Stimulated activated CD8-positive, alpha-beta memory T cell treated with anti-CD3 and anti-CD28 coated beads, Interleukin-7, amount 100 ng/mL, for 48 hours (primary cell): ENCODE data around the gene ADAMTS12.
A peak's percentile ranks its signal among the peaks of the same experiment; 100 is the strongest.

Experiments used
- DNase-seq, 2 donors: peaks; one replicate each; pipeline ENCODE4 v3.0.0-alpha.2; 2020; ENCODE audit warnings: low read depth in 1 of 2; ENCODE audit errors: extremely low read depth in 1 of 2

Gene ADAMTS12

GRCh38 chr5:33850100-33850594 lies 41.6 kb downstream of the ADAMTS12 start:
- peak; percentile 13 to 56 for DNase-seq

GRCh38 chr5:33848554-33848953 lies 43.2 kb downstream of the ADAMTS12 start:
- no peak for DNase-seq

DNA sequence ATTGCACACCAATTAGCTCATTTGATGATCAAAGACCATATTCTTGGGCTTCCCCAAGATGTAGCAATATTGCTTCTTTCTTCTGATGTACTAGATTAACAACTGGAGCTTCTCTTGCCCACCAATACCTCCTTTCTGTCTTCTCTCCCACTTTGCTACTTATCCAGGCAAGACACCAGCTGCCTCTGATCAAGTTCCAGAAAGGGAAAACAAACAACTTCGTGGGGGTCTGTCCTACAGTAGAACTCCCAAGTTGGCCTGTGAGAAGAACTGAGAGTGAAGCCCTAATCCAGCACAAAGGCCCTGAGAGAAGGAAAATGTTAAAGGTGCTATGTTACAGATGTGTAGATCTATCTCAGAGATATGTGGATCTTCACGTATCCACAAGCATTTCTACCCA lies 44.9 kb downstream of the ADAMTS12 start:
- DNase-seq: no peak

- no peak for DNase-seq
Measured at GRCh38 chr5:33843579-33843978, 48.2 kb downstream of the ADAMTS12 start.

DNA sequence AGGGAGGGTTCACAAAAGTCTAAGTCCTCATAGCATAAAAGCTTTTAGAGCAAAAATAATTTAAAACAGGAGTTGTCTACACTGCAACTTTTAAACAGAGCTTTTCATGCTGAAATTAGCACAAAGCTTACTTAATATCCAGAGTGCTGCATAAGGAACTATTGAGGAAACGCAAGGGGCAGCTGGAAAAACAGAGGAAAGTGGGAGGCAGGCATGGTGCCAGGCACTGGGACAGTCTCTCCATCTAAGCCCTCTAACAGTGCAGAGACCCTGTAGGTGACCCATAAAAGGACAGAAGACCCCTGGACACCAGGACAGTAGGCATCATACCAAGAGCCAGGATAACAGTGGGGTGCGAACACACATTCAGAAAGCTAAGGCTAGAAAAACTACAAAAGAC lies 49.3 kb downstream of the ADAMTS12 start:
- no peak for DNase-seq

GRCh38 chr5:33841891-33842290 lies 49.9 kb downstream of the ADAMTS12 start:
- DNase-seq: no peak

DNA sequence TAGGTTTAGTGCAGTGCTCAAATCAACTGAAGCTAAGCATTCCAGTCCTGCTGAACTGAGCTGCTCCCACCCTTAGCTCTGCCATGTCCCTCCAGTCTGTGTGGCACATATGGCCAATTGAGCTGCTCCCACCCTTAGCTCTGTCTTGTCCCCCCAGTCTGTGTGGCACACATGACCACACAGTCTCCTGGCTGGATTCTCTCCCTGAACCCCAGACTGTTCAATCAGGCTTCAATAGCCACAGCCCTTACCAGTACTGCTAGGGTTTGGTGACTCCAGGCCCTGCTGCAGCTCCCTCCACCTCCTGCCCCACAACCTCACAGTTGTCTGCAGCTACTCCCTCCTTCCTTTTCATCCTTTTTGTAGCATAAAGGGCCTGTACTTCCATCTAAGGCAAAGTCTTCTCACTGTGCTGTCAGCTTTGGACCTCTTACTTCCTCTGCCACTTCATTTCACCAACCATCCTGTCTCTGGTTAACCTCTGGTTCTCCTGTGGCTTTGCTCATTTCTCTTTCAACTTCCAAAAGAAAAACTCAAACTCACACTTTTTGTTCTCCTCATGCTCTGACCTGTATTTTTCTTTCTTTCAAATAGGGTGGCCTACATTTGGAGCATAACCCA lies 50.8 kb downstream of the ADAMTS12 start:
- no peak for DNase-seq

DNA sequence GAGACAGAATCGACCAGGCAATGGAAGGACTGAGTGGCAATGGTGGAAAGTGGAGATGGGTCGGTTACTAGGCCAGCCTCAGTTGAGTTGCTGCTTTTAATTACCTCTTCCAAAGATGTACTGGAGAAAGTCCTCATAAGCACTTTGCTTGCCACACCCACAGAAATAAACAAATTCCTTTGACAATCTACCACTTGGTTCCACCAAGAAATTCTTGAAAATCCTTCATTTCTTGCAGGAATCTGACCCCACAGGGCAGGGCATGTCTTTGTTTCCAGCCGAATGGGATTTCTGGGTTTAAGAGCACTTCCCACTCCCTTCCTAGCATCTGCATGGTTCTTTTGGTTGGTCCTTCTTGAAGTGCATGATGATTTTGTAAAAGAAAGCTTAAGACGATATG lies 54.5 kb downstream of the ADAMTS12 start:
- DNase-seq: no peak

DNA sequence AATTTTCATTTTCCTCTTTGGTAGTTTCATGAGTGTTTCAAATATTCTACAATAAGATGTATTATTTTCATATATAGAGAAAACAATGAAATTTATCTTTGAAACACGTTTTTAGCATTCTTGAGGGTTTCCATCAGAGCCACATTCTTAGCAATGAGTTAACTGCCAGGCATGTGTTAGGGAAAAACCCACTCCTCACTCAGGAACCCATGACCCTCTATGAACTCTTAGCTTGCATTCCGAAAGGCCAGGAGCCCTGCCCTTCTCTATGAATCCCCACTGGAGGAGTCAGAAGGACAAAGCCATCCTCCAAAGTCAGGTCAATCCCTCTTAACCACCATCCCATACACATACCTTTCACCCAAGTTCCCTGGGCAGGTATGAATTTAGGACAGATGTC lies 57.5 kb downstream of the ADAMTS12 start:
- DNase-seq: no peak

DNA sequence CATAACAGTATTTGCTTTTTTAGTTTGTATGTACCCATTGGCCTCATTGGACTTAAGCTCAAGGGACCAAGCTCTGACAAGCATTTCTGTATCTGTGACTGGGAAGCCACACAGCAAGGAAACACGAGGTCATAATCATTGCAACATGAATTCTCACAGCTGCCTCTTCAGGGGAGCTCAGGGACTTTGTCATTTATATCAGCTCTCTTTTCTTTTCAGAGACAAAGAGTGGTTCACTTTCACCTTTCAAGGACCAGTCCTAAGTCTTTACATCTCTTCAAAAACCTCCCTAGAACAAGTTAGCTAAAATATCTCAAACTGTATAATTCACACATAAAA lies 58.6 kb downstream of the ADAMTS12 start:
- DNase-seq: no peak

DNA sequence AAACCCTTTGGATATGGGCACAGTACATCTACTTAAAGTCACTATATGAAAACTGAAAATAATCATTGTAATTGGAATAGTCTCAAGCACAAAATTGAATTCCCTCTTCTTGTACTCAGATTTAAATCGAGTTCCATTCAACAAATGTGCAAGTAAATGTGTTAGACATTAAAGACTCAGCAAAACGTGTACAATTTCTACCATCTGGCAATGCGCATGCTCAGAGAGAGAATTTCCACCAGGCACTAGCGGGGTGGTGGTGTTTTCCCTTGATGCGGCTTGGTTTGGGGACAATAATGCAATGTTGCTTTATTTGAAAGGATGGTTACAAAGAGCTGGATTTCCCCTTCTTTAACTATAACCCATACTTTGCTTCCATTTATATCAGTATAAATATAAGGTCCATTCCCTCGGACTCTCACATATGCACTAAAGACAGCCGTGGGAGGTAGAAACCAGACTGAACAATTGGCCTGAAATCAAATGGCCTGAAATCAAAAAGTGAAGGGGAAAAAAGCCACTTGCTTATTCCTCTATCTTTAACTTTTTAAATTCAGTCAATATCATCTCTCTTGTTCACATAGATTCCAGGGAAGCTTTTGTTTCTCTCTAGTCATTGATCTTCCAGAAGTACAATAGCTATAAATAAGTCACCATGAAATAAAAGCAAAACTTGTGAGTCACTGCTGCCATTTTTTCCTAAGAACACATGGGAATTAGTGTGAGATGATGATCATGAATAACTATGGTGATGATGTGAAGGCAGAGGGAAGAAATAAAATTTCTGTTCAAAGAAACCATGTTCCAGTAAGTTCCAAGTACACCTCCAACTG lies 59.2 kb downstream of the ADAMTS12 start:
- no peak for DNase-seq

DNA sequence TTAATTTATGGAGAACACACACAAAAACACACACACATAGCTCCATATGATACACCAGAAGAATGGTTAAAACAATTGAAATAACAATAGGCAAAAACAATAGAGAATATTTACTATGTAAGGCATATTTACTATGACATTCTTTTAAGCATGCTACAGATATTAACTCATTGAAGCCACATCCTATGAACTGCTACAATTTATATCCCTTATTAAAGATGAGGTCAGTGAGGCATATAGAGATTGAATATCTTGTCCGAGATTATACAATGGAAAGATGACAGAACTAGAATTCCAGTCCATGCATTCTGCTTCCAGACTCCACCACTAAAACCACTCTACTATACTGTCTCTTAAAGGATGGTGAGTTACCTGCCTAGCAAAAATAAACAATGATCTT lies 60.7 kb downstream of the ADAMTS12 start:
- DNase-seq: no peak

- no peak for DNase-seq
Measured at GRCh38 chr5:33829430-33829829, 62.4 kb downstream of the ADAMTS12 start.

GRCh38 chr5:33828626-33829308 lies 63.0 kb downstream of the ADAMTS12 start:
- DNase-seq: no peak

- DNase-seq: no peak
Measured at GRCh38 chr5:33827885-33828284, 63.9 kb downstream of the ADAMTS12 start.

DNA sequence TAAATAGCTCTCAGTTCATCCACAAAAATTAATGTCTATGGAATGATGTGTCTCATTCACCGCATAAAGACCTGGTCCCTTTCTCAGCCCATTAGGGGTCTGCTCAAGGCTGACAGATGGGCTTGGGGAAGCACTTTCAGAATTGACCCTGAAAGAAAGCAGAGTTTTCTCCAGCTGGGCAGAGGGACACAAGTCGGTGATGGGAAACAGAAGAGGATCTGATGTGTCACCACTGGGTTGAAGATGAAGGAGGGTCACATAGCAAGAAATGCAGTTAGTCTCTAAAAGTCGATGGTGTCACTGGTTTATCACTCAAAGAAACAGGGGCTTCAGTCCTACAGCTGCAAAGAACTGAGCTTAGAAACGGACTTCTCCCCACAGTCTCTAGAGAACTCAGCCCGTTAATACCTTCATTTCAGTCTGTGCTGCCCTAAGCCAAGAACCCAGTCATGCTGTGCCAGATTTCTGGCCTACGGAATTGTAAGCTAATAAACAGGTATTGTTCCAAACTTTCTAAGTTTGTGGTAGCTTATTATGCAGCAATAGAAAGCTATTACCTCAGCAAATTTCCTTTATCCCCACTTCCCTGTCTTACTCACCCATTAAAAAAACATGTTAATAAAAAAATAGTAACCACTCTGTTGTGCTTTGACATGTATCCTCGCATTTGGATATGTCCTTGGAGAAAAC lies 64.6 kb downstream of the ADAMTS12 start:
- no peak for DNase-seq

DNA sequence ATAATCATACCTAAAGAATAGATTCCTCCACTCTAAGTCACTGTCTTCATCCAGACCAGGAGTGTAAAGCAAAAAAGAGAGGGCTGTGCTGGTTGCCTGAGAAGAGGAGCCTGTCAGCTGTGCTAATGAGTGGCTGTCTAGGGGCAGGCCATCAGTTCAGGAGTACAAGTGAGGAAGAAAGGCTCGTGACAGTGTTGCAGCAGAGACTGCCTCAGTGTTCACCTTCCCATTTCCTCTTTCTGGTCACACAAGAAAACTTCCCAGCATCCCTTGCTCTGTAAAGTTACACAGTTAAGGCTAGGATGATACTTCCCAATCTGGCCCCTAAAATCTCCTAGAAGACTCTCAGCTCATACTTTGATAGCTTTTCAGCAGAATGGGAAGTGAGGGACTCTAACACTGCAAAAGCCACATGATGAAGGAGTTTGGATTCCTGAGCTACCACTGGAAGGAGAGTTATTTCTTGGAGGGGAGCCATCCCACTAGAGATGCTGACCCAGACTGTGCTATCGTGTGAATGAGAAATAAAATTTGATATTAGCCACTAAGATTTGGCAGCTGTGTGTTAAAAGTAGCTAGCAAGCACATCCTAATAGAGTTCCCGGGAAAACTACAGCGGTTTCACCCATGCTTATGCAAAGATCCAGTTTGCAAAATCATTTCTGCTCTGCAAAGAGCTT lies 67.1 kb downstream of the ADAMTS12 start:
- DNase-seq: no peak

GRCh38 chr5:33817301-33817700 lies 74.5 kb downstream of the ADAMTS12 start:
- DNase-seq: no peak

DNA sequence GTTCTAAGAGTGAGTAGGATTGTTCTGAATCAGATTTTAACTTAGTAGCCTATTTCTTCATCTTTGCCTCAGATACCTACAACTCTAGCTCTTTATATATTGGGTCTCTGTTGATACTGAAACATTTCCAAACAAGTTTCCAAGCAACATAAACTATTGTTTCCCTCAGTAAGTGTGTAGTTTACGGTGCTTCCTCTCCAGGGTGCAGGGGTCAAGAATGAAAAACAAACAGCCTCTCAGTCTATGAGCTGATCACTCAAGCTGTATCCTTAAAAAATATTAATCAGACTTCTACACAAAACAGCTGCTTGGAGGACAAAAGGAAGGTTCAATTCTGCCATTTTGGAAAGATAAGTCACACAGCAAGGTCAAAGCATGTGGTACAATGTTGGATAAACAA lies 75.0 kb downstream of the ADAMTS12 start:
- DNase-seq: no peak

GRCh38 chr5:33812746-33813145 lies 79.0 kb downstream of the ADAMTS12 start:
- DNase-seq: no peak
